Measurements from ENCODE around the gene RGS8.

DNA sequence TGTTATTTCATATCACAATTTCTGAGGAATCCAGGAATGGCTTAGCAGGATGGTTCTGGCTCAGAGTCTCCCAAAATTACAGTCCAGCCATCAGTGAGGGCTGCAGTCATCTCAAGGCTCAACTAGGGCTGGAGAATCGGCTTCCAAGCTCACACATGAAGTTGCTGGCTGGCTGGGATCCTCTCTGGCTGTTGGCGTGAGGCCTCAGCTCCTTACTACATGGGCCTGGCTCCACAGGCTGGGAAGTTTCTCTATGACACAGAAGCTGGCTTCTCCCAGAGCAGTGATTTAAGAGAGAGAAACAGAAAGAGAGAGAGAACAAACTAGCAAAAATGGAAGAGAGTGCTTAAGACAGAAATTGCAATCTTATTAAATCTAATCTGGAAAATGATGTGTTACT is 38.8 kb upstream of the RGS8 start:
- TF ChIP-seq POLR2A (IDR thresholded peaks at IDR 0.05; ENCODE audit: low read length): no peak
- TF ChIP-seq GATA1 (IDR thresholded peaks at IDR 0.05; ENCODE audit: low read depth, low read length): no peak
